GM13977 (cell line): Measurements from ENCODE around the gene CCNY.

ENCODE experiments used
- DNase-seq: peaks from one replicate; pipeline ENCODE4 v3.0.0; 2012; ENCODE audit warnings: low spot score
- in situ Hi-C: fragments of 300-500 bp; cut with MboI; formaldehyde crosslinking; loops from one replicate; pipeline ENCODE4 v1.12.0; 2022; ENCODE audit warnings: low sequenced_read_pairs, low pct_unique_long_range_greater_than_20kb, mixed read lengths, inconsistent platforms; ENCODE audit not compliant: unreplicated experiment
- TF ChIP-seq, protein P1 (sequence below): IDR thresholded peaks from 2 replicates; pipeline ENCODE4 v1.5.1; 2012; ENCODE audit warnings: mild to moderate bottlenecking, control low read depth; ENCODE audit not compliant: insufficient read depth; ENCODE audit errors: extremely low read depth, missing control alignments

The CCNY gene

DNA sequence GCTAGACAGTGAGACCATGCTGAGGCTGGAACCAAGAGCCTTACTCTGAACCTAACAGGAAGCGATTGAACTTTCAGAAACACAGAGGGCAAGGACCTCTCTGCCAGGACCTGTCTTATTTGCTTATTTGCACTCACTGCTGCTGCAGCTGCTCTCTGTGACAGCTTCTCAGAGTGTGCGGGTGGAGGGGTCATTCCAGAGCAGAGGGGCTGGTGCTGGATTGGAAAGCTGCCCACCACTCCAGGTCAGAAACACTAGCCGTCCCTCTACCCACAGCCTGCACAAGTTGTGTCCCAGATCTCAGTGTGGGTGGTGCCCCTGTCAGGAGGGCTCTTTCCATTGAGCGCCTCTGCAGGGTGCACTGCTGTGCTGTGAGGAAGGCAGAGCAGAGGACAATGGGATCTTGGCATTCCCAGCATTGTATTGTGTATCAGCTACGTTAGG, 126.2 kb downstream of the CCNY start:
- in situ Hi-C loops: no loop called here
- DNase-seq: no peak
- TF ChIP-seq, protein P1, sequence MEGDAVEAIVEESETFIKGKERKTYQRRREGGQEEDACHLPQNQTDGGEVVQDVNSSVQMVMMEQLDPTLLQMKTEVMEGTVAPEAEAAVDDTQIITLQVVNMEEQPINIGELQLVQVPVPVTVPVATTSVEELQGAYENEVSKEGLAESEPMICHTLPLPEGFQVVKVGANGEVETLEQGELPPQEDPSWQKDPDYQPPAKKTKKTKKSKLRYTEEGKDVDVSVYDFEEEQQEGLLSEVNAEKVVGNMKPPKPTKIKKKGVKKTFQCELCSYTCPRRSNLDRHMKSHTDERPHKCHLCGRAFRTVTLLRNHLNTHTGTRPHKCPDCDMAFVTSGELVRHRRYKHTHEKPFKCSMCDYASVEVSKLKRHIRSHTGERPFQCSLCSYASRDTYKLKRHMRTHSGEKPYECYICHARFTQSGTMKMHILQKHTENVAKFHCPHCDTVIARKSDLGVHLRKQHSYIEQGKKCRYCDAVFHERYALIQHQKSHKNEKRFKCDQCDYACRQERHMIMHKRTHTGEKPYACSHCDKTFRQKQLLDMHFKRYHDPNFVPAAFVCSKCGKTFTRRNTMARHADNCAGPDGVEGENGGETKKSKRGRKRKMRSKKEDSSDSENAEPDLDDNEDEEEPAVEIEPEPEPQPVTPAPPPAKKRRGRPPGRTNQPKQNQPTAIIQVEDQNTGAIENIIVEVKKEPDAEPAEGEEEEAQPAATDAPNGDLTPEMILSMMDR: no peak

DNA sequence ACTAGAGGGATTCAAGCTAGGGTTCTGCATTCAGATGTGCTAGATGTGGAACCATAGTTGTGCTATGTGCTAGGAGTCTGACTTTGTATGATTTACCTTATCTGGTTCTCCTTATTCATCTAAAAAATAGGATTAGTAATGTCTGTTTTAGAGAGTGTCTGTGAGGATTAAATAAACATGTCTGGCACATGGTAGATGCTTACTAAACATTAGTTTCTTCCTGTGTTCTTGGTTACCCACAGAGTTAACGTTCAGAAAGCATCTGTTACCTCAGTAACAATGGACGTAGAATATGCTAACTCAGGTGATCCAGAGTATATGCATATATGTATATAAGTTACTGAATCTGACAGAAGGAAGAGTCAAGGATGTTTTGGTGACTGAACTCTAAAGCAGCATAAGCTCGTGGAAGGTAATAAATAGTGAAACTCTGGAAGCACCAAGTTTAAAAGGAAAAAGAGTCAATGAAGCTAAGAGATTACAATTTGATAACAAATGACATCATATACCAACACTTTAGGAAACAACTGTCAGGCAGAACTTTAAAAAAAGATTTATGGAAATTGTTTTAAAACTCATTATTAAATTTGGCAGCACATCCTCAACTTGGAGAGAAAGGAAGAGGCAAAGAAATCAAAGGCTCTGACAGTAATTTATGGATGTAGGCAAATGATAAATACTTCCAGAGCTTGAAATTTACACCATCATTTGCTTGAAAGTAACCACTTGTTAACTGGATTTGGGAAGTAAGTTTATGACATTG, 127.0 kb downstream of the CCNY start:
- TF ChIP-seq, protein P1: no peak
- in situ Hi-C loops: no loop called here
- no peak for DNase-seq

DNA sequence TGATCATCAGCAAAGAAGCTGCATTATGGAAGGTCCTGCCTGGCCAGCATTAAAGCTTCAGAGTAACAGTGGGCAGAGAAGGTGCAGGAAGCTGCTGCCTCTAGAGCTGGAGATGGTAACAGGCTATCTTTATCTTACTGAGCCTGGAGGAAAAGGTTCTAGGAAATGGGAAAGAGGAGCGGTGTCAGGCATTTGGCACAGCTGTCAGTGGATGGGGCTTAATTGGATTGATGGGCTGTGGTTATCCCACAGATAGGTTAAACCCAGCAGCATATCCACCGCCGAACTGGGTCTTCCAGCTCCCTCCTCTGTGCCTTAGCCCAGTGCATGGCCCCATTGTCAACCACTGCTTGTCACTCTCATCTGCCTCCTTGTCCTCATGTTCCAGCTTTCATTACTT, 127.6 kb downstream of the CCNY start:
- TF ChIP-seq, protein P1: no peak
- in situ Hi-C loops: no loop called here
- no peak for DNase-seq

DNA sequence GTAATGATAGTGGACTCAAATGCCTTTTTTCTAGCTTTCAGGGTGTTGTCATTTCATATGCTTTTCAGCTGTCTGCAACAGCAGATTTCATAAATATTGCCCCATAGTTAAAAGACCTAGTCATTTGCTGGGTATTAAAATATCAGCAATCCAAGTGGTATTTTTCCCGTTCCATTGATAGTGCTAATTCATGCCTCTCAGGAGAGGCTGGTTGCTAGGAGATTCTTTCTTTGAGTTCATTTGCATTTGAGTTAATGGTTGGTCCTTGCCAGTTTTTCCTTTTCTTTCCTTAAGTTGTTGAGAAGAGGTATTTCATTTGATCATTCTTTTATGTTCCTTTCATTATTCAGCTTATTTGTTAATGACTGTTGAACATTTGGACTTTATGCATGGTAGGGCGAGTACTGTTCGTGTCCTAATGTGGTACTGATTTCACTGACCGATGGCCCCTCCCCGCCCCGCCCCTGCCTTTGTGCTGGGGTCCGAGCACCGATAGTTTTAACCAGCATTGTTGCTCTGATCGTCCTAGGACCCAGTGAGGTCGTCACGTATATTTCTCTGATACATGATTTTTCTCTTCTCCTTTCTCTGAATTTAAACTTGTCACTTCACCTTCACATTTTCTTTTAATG, 128.6 kb downstream of the CCNY start:
- in situ Hi-C loops: no loop called here
- TF ChIP-seq, protein P1: no peak
- no peak for DNase-seq

DNA sequence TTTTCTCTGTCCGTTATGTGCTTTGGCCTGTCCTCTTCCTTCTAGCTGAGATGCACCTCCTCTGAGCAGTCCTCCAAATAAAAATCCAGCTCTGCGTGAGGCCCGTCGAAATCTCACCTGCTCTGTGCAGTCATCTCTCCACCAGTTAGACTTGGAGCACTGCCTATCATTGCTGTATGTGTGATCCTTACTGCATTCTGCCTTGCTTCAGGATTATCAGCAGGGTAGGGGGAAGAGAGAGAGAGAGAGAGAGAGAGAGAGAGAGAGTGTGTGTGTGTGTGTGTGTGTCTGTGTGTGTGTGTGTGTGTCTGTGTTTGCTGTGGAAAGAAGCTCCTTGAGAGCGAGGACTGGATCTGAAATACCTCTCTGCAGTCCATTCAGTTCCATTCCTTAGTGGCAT, 129.4 kb downstream of the CCNY start:
- DNase-seq: no peak
- in situ Hi-C loops: no loop called here
- TF ChIP-seq, protein P1: no peak

DNA sequence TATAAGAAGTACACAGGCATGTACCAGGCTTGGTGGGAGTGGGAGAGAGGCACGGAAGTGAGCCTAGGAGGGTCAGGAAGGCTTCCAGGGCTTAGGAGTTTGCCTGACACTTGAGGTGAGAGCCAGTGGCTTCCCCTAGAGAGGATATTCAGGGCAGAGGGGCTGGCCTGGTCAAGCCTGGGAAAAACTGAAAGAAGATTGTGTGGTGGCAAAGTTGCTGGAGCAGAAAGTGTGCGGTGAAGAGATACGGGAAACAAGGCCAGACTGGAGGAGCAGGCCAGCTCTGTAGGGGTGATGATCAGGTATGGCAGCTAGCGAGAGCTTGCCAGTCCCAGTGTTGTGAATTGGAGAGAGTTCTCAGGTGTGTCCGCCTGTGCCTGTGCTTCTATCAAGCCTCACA, 129.9 kb downstream of the CCNY start:
- in situ Hi-C loops: no loop called here
- TF ChIP-seq, protein P1: no peak
- no peak for DNase-seq
